Natural killer cell (primary cell): ENCODE measurements around the gene TP53BP1. TPM values are rescaled to one million over a fixed set of nuclear protein-coding genes. Genes with fewer than 3 reads are reported as not detected.

ENCODE experiments used
- ATAC-seq, 3 donors: fragments of 150-1000 bp in 2 of 3; fragments of 200-7000 bp in 1 of 3; cut with Tn5 transposase; 1 replicate in 1 of 3; 2 replicates in 2 of 3; pipeline ENCODE4 v1.10.0; 2021; ENCODE audit warnings: mild to moderate bottlenecking in 2 of 3, moderate library complexity in 2 of 3
- DNase-seq, 2 donors: peaks; one replicate each; pipeline versions ENCODE4 v3.0.0 to v3.0.0-alpha.2; 2013 to 2021; ENCODE audit warnings: mixed read lengths in 1 of 2
- H3K27ac ChIP-seq: one replicate; pipeline ENCODE4 v1.5.1; 2013; ENCODE audit warnings: mild to moderate bottlenecking, low read length
- H3K27me3 ChIP-seq: one replicate; pipeline ENCODE4 v1.6.1; 2013; ENCODE audit warnings: low read length; ENCODE audit not compliant: control insufficient read depth, insufficient read depth
- H3K36me3 ChIP-seq: one replicate; pipeline ENCODE4 v1.6.1; 2013; ENCODE audit warnings: low read length; ENCODE audit not compliant: control insufficient read depth, insufficient read depth
- H3K4me1 ChIP-seq: one replicate; pipeline ENCODE4 v1.6.1; 2013; ENCODE audit warnings: low read length; ENCODE audit not compliant: control insufficient read depth, insufficient read depth
- H3K4me3 ChIP-seq: one replicate; pipeline ENCODE4 v1.5.1; 2013; ENCODE audit warnings: low read length
- H3K9me3 ChIP-seq: one replicate; pipeline ENCODE4 v1.6.1; 2013; ENCODE audit warnings: low read length; ENCODE audit not compliant: control insufficient read depth, insufficient read depth
- H3K27ac Mint-ChIP-seq, 2 donors: one replicate each; pipeline ENCODE4 v1.8.0; 2022; ENCODE audit warnings: mild to moderate bottlenecking in 2 of 2, mixed read lengths in 2 of 2, moderate library complexity in 1 of 2
- H3K27me3 Mint-ChIP-seq, 2 donors: one replicate each; pipeline ENCODE4 v1.8.0; 2022; ENCODE audit warnings: low read depth in 2 of 2, mixed read lengths in 2 of 2
- H3K36me3 Mint-ChIP-seq: one replicate; pipeline ENCODE4 v1.8.0; 2022; ENCODE audit warnings: mixed read lengths
- H3K4me1 Mint-ChIP-seq, 2 donors: one replicate each; pipeline ENCODE4 v1.8.0; 2022; ENCODE audit warnings: mixed read lengths in 2 of 2
- H3K4me3 Mint-ChIP-seq: one replicate; pipeline ENCODE4 v1.8.0; 2022; ENCODE audit warnings: mild to moderate bottlenecking, moderate library complexity, mixed read lengths
- H3K9me3 Mint-ChIP-seq, 2 donors: one replicate each; pipeline ENCODE4 v1.8.0; 2022; ENCODE audit warnings: mixed read lengths in 2 of 2
- WGBS: methylation state at CpG from one replicate; pipeline ENCODE4 v1.1.7; 2013; ENCODE audit warnings: missing lambda C conversion rate; ENCODE audit not compliant: insufficient coverage; 5-methylcytosine and 5-hydroxymethylcytosine counted together
- intact Hi-C: fragments of 100-400 bp; cut with micrococcal nuclease; formaldehyde crosslinking; loops from one replicate; pipeline ENCODE4 v1.14.2; 2022
- total RNA-seq, 4 donors: library from RNA; stranded (reverse); fragments of 120-200 nt in 1 of 4; gene quantifications; one replicate each; pipeline versions ENCODE4 v1.2.3 to v1.2.4, GENCODE V29; 2013 to 2022
- TF ChIP-seq, protein P1 (sequence below): fragments of 200-600 bp; IDR thresholded peaks from one replicate; pipeline ENCODE4 v1.8.0; 2022; ENCODE audit warnings: antibody characterized with exemption

The TP53BP1 gene
- total RNA-seq, 3 donors from 2014 or later (not counting 1 experiment from before 2014, with no cell fraction given): 27.9 to 32.9 (median 31.5) TPM

- DNase-seq (no peak), ATAC-seq (no peak)
- WGBS: 93% methylated on average over 7 of the region's 7 CpGs
- no peaks in the 10 kb centered on the region for H3K27me3 Mint-ChIP-seq
- no peak overlapping the region for H3K27ac Mint-ChIP-seq
- TF ChIP-seq, protein P1, sequence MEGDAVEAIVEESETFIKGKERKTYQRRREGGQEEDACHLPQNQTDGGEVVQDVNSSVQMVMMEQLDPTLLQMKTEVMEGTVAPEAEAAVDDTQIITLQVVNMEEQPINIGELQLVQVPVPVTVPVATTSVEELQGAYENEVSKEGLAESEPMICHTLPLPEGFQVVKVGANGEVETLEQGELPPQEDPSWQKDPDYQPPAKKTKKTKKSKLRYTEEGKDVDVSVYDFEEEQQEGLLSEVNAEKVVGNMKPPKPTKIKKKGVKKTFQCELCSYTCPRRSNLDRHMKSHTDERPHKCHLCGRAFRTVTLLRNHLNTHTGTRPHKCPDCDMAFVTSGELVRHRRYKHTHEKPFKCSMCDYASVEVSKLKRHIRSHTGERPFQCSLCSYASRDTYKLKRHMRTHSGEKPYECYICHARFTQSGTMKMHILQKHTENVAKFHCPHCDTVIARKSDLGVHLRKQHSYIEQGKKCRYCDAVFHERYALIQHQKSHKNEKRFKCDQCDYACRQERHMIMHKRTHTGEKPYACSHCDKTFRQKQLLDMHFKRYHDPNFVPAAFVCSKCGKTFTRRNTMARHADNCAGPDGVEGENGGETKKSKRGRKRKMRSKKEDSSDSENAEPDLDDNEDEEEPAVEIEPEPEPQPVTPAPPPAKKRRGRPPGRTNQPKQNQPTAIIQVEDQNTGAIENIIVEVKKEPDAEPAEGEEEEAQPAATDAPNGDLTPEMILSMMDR: no peak
- H3K36me3 ChIP-seq: peaks cover 29% of the 10 kb centered on the region
- no peak overlapping the region for H3K4me3 ChIP-seq
- H3K4me3 Mint-ChIP-seq: no peak overlapping the region
- no peaks in the 10 kb centered on the region for H3K9me3 ChIP-seq
- H3K27me3 ChIP-seq: no peaks in the 10 kb centered on the region
- H3K36me3 Mint-ChIP-seq: peaks cover 6% of the 10 kb centered on the region
- no peaks in the 10 kb centered on the region for H3K4me1 ChIP-seq
- H3K9me3 Mint-ChIP-seq: no peaks in the 10 kb centered on the region
- no peaks in the 10 kb centered on the region for H3K4me1 Mint-ChIP-seq
- no peak overlapping the region for H3K27ac ChIP-seq
- intact Hi-C loops: no loop called here
Measured at GRCh38 chr15:43436395-43436794, 56.6 kb downstream of the TP53BP1 start.

DNA sequence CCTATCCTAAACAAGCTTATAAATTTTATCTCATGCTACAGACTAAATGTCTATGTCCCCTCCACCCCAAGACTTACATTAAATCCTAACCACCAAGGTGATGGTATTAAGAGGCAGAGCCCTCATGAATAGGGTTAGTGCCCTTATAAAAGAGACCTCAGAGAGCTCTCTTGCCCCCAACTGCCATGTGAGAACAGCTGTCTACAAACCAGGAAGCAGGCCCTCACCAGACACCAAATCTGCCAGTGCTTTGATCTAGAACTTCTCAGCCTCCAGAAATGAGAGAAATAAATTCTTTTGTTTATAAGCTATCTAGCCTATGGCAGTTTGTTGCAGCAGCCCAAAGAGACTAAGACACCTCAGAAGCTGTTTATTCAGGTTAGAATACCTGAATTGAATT lies 58.5 kb downstream of the TP53BP1 start:
- H3K4me3 Mint-ChIP-seq: no peak overlapping the region
- H3K27ac Mint-ChIP-seq: no peak overlapping the region
- Histone ChIP-seq H3K4me1 (no peaks in the 10 kb centered on the region), H3K27me3 (no peaks in the 10 kb centered on the region), H3K9me3 (no peaks in the 10 kb centered on the region), H3K4me3 (no peak overlapping the region), H3K36me3 (peaks cover 34% of the 10 kb centered on the region), H3K27ac (no peak overlapping the region)
- TF ChIP-seq, protein P1: no peak
- H3K9me3 Mint-ChIP-seq: no peaks in the 10 kb centered on the region
- ATAC-seq (no peak), DNase-seq (no peak)
- H3K4me1 Mint-ChIP-seq: no peaks in the 10 kb centered on the region
- peaks cover 10% of the 10 kb centered on the region for H3K36me3 Mint-ChIP-seq
- no peaks in the 10 kb centered on the region for H3K27me3 Mint-ChIP-seq
- intact Hi-C loops: no loop called here

DNA sequence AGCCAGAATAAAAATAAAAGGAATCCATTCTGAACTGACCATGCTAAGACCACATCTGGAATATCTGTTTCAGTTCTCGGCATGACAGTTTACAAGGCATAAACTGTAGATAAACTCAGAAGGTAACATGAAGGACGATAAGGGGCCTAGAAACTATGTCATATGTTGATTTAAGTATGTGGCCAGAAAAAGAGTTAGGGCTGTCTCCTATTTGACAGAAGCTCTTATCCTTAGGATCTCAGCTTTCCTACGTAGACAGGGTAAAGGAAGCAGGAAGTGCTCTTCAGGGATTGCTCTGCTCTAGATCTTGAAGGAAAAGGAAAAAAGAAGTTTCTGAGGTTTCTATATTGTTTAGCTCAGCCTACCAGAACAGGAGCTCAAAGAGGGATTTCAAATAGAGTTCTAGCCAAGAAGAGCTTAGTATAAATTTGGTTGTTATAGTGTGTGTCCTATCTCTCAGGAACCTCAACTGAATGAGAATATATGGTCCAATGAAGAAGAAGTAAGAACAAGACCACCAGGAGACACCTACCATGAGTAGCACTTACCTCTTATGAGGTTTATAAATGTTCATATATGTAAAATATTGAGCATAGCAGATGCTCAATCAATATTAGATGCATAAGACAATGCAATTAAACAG lies 59.2 kb downstream of the TP53BP1 start:
- Mint-ChIP-seq H3K27me3 (no peaks in the 10 kb centered on the region), H3K9me3 (no peaks in the 10 kb centered on the region), H3K4me3 (no peak overlapping the region), H3K36me3 (peaks cover 12% of the 10 kb centered on the region), H3K4me1 (no peaks in the 10 kb centered on the region), H3K27ac (no peak overlapping the region)
- H3K27ac ChIP-seq: no peak overlapping the region
- no peak overlapping the region for H3K4me3 ChIP-seq
- WGBS: 96% methylated on average over 3 of the region's 3 CpGs
- no peaks in the 10 kb centered on the region for H3K27me3 ChIP-seq
- intact Hi-C loops: no loop called here
- H3K4me1 ChIP-seq: no peaks in the 10 kb centered on the region
- TF ChIP-seq, protein P1: no peak
- peaks cover 29% of the 10 kb centered on the region for H3K36me3 ChIP-seq
- no peak for DNase-seq
- ATAC-seq: no peak
- no peaks in the 10 kb centered on the region for H3K9me3 ChIP-seq

DNA sequence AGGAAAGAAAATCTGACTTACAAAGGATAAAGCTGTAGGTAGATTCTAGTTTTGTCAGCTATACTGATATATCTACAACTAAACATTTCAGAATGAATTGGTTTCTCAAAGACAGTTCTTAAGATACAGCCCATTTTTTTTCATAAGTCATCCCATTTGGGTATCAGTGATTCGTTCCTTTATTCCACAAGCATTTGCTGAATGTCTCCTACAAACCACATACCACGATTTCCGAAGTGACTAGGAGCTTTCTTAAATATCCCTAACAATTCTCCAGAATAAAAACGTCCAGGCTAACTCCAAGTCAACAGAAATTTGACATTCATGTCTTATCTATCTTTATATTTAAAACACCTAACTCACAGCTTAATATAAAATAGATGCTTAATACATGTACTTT lies 59.8 kb downstream of the TP53BP1 start:
- Histone ChIP-seq H3K4me1 (no peaks in the 10 kb centered on the region), H3K4me3 (no peak overlapping the region), H3K9me3 (no peaks in the 10 kb centered on the region), H3K27ac (no peak overlapping the region), H3K27me3 (no peaks in the 10 kb centered on the region), H3K36me3 (peaks cover 29% of the 10 kb centered on the region)
- H3K9me3 Mint-ChIP-seq: no peaks in the 10 kb centered on the region
- H3K4me1 Mint-ChIP-seq: no peaks in the 10 kb centered on the region
- TF ChIP-seq, protein P1: no peak
- ATAC-seq (no peak), DNase-seq (no peak)
- intact Hi-C loops: no loop called here
- no peak overlapping the region for H3K27ac Mint-ChIP-seq
- H3K36me3 Mint-ChIP-seq: peaks cover 12% of the 10 kb centered on the region
- H3K27me3 Mint-ChIP-seq: no peaks in the 10 kb centered on the region
- WGBS: 90% methylated on average over 4 of the region's 4 CpGs
- H3K4me3 Mint-ChIP-seq: no peak overlapping the region
